Activated T-cell treated with anti-CD3 and anti-CD28 coated beads for 24 hours (primary cell): ENCODE results near the gene RBM38.
A peak's percentile ranks its signal among the peaks of the same experiment; 100 is the strongest.

Experiments
- DNase-seq: peaks from one replicate; pipeline ENCODE4 v3.0.0-alpha.2; 2020; ENCODE audit warnings: low read depth

Gene RBM38

DNA sequence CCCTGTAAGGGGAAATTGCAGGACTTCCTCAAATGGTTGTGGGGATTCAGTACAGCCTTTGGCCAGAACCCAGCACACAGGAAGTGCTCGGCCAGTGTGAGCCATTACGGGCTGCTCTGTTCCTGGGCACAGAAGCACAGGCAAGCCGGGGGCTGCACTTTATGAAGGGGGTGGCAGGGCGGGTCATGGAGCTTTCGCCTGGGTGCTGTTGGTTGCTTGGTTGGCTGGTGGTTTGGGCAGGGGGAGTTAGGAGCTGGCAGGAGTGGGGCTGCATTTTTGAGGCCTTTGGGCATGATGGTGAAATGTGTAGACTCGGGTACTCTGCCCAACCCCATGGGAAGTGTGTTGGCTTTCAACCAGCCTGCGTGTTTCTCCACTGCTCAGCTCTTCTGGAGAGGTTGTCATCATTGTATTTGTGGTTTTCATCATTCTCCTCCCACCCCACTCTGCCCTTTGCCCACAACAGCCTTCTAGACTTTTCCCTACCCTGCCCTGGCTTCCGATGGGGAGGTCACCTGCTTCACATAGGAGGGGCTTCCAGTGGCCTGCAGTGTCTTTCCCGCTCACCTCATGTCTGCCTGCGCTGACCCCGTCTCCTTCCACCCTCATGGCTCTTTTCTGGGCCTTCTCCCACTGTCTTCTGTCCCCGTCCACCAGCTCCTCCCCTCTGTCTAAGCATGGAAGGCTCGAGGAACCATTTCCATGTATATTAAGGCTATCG, 16.1 kb upstream of the RBM38 start:
- no peak for DNase-seq

GRCh38 chr20:57375652-57376230, 15.5 kb upstream of the RBM38 start:
- DNase-seq, result no peak

DNA sequence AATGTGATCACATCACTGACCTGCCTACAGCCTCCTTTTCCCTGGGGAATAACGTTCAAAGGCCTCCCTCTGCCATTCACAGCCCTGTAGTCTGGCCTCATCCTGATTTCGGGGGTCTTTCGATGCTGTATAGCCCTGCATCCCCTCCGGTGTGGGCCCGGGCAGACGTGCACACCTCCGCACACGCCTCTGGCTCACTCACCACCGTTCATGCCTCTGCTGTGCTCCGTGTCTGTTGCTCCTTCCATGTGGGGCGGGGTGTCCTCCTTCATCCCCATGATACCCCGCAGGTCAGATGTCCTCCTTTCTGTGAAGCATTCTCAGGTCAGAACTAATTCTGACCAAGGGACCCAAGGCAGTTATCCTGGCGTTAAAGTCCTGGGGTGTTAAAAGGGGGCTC, 13.8 kb upstream of the RBM38 start:
- no peak for DNase-seq

- DNase-seq, result no peak
Measured at GRCh38 chr20:57378107-57378506, 13.1 kb upstream of the RBM38 start.

GRCh38 chr20:57378646-57379262, 12.4 kb upstream of the RBM38 start:
- no peak for DNase-seq

- DNase-seq, result no peak
Measured at GRCh38 chr20:57379263-57379647, 11.9 kb upstream of the RBM38 start.

- no peak for DNase-seq
Measured at GRCh38 chr20:57380081-57380750, 11.0 kb upstream of the RBM38 start.

DNA sequence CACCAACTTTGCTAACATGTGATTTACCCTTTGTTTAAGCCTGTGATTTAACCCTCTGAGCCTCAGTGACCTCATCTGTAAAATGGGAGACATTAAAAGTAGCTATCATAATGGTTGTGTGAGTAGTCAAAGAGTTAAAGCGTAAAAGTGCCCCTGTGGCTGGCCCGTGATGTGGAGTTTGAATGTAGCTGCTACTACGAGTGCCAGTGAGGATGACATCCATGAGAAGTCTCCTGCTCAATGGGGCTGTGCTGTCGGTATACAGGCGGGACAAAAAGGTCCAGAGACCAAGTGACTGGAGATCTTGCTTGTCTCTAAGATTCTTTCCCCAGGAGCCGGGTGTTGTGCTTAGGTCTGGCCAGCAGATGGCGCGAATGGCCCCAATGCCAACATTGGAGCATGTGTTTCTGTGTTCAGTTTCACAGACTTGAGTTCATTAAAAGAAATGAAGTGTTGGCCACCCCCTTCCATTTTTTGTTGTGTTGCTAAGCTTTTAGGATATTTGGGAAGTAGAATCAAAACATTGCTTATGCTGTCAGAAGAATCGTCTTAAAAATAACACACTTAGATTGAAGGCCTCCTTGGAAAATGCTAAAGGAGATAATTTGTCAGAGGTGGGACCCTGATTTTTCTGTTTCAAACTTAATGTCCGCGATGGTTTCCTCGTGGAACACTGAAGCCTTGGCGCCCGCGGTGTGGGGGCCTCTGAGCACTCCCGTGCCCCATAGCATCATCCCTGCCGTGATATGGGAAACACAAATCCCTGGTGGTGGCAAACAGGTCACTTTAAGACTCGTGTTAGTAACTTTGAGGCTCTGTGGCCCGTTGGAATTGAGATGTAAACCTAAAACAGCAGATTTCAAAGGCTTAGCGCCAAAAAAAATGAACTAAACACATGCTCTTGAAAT, 9.3 kb upstream of the RBM38 start:
- DNase-seq, result peak; percentile 80

DNA sequence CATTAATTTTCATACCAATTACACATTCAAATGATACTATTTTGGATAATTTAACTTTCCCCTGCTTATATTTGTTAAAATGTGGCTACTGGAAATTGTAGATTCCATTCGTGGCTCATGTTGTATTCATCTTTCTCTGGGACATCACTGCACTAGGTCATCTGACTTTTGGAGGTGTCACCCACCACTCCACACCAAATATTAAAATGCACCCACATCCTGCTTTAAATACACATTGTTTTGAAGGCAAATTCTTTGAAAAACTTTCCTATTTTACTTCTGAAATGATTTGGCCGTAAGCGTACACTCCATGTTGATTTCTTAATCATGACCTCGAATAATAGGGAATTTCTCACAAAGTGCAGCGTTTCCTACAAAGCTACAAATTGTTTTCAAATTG, 8.7 kb upstream of the RBM38 start:
- DNase-seq, result no peak

- DNase-seq, result no peak
Measured at GRCh38 chr20:57383447-57384347, 7.5 kb upstream of the RBM38 start.

GRCh38 chr20:57384486-57384885, 6.7 kb upstream of the RBM38 start:
- no peak for DNase-seq

- DNase-seq, result no peak
Measured at GRCh38 chr20:57384953-57385761, 6.0 kb upstream of the RBM38 start.

GRCh38 chr20:57385940-57386339, 5.3 kb upstream of the RBM38 start:
- DNase-seq, result no peak

DNA sequence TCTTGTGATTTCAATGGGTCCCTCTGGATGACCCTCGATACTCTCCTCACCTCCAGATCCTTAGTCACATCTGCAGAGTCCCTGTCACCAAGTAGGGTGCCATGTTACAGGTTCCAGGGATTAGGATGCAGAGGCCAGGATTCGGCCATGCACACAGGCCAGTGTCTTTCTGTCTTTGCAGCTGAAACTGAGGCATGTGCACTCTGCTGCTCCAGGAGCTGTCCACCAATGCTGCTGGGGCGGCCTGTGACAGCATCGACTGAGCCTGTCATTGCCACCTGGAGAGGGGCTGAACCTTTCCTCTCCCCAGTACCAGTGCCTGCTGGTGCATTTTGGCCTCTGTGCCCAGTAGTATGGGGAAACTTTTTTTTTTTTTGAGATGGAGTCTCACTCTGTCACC, 4.4 kb upstream of the RBM38 start:
- no peak for DNase-seq

GRCh38 chr20:57387463-57387862, 3.7 kb upstream of the RBM38 start:
- no peak for DNase-seq

DNA sequence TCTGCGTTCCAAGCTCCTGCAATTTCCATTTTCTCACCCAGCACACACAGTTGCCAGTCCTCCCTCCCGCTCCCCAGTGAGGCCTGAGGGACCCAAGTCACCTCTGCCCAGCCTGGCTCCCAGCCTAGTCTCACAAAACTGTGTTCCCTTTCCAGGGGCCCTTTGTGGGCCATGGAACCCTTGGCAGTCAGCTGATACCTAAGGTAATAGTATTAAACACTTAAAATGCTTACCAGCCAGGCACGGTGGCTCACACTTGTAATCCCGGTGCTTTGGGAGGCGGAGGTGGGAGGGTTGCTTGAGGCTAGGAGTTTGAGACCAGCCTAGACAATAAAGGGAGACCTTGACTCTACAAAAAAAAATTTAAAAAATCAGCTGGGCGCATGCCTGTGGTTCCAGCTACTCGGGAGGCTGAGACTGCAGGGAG, 3.2 kb upstream of the RBM38 start:
- no peak for DNase-seq

GRCh38 chr20:57388953-57389694, 2.1 kb upstream of the RBM38 start:
- DNase-seq, result peak; percentile 51

- DNase-seq, result peak; percentile 60
Measured at GRCh38 chr20:57389695-57390603, 1.2 kb upstream of the RBM38 start.
